K562 (cell line): ENCODE measurements around the gene CYYR1. TPM values are rescaled to one million over a fixed set of nuclear protein-coding genes. Genes with fewer than 3 reads are reported as not detected.

Experiments
- ATAC-seq: fragments of 200-7000 bp; cut with Tn5 transposase; 3 replicates; pipeline ENCODE4 v1.9.1; 2020; ENCODE audit warnings: moderate library complexity
- BruUV-seq: library from RNA; stranded (reverse); fragments of 400-500 nt; replicated peaks from 2 replicates; lab custom pipeline; 2021; lab: Mats Ljungman, UMichigan
- CTCF ChIA-PET: fragments of 300-600 bp; formaldehyde crosslinking; extraction: SDS; loops from one replicate; lab custom pipeline; 2021; ENCODE audit warnings: low intra/inter-chr PET ratio; lab: Yijun Ruan, JAX
- POLR2A ChIA-PET: fragments of 300-600, 350-650 bp; sonication (Branson Sonifier 250); formaldehyde crosslinking; extraction: SDS; loops from one replicate; lab custom pipeline; 2021; ENCODE audit warnings: antibody characterized with exemption, inconsistent platforms; lab: Yijun Ruan, JAX
- DNase-seq, 4 experiments: peaks; one replicate each; pipeline versions ENCODE4 v3.0.0 to v3.0.0-alpha.2; 2011 to 2018; ENCODE audit warnings: low spot score in 3 of 4, mixed read lengths in 3 of 4; ENCODE audit errors: extremely low read depth in 1 of 4
- FAIRE-seq: peaks from 2 replicates; lab custom pipeline; 2011; peaks lifted over from hg19 to GRCh38; lab: Jason Lieb, UNC
- H2AFZ ChIP-seq: 2 replicates; pipeline ENCODE4 v1.6.0; 2011; ENCODE audit warnings: low read depth, low read length, control low read depth, inconsistent platforms
- H3K27ac ChIP-seq: fragments of 200-600 bp; 3 replicates; pipeline ENCODE4 v1.8.0; 2011; ENCODE audit warnings: low read depth, mild to moderate bottlenecking, control low read depth, inconsistent platforms, low read length, moderate library complexity, mixed read lengths; ENCODE audit errors: extremely low read depth
- H3K27me3 ChIP-seq, 2 experiments: fragments of 300-600 bp in 1 of 2; 2 replicates in 1 of 2; 3 replicates in 1 of 2; pipeline versions ENCODE4 v1.6.0 to v1.8.0; 2011; ENCODE audit warnings: inconsistent platforms in 2 of 2, low read length in 2 of 2, mild to moderate bottlenecking in 1 of 2, mixed read lengths in 1 of 2, moderate library complexity in 1 of 2; ENCODE audit not compliant: control insufficient read depth in 2 of 2, insufficient read depth in 2 of 2
- H3K36me3 ChIP-seq: fragments of 300-600 bp; 3 replicates; pipeline ENCODE4 v1.8.0; 2011; ENCODE audit warnings: mild to moderate bottlenecking, low read length, inconsistent platforms; ENCODE audit not compliant: control insufficient read depth, insufficient read depth
- H3K4me1 ChIP-seq, 2 experiments: fragments of 200-600 bp in 1 of 2; replicated peaks in 1 of 2; 2 replicates in 1 of 2; 3 replicates in 1 of 2; pipeline versions ENCODE4 v1.5.1 to v1.8.0; 2011; ENCODE audit warnings: inconsistent platforms in 2 of 2, low read length in 2 of 2, mild to moderate bottlenecking in 1 of 2, mixed read lengths in 1 of 2, moderate library complexity in 1 of 2; ENCODE audit not compliant: control insufficient read depth in 2 of 2, insufficient read depth in 2 of 2
- H3K4me2 ChIP-seq: 2 replicates; pipeline ENCODE4 v1.6.1; 2011; ENCODE audit warnings: low read length, control low read depth, inconsistent platforms, mixed read lengths; ENCODE audit not compliant: insufficient read depth
- H3K4me3 ChIP-seq: fragments of 200-600 bp; sonication (generic), shearing (Covaris generic); 2 replicates; pipeline ENCODE4 v1.5.1; 2016; ENCODE audit warnings: control low read depth, inconsistent platforms
- H3K79me2 ChIP-seq: fragments of 200-600 bp; 3 replicates; pipeline ENCODE4 v1.8.0; 2011; ENCODE audit warnings: low read length, inconsistent platforms; ENCODE audit not compliant: control insufficient read depth, insufficient read depth
- H3K9ac ChIP-seq, 2 experiments: 2 replicates each; pipeline versions ENCODE4 v1.6.0 to v1.6.1; 2011; ENCODE audit warnings: low read depth in 2 of 2, low read length in 2 of 2, control low read depth in 1 of 2, inconsistent platforms in 1 of 2, mild to moderate bottlenecking in 1 of 2, mixed read lengths in 1 of 2; ENCODE audit not compliant: insufficient read depth in 1 of 2
- H3K9me1 ChIP-seq: one replicate; pipeline ENCODE4 v1.6.0; 2011; ENCODE audit warnings: inconsistent platforms, mild to moderate bottlenecking, low read length, moderate library complexity; ENCODE audit not compliant: control insufficient read depth, insufficient read depth
- H3K9me3 ChIP-seq: replicated peaks from 2 replicates; pipeline ENCODE4 v1.5.1; 2011; ENCODE audit warnings: low read depth, low read length, inconsistent platforms; ENCODE audit not compliant: control insufficient read depth, insufficient read depth
- H4K20me1 ChIP-seq: replicated peaks from 2 replicates; pipeline ENCODE4 v1.6.1; 2011; ENCODE audit warnings: low read length, inconsistent platforms, mixed read lengths; ENCODE audit not compliant: control insufficient read depth, insufficient read depth
- BRD9 ChIP-seq: fragments of 450-650 bp; IDR thresholded peaks from 2 replicates; pipeline ENCODE4 v1.6.1; 2018; ENCODE audit warnings: low read depth; ENCODE audit not compliant: partially characterized antibody
- CTBP1 ChIP-seq: fragments of 450-650 bp; IDR thresholded peaks from 2 replicates; pipeline ENCODE4 v1.6.1; 2016; ENCODE audit warnings: borderline replicate concordance
- FOXK2 ChIP-seq, 2 experiments: fragments of 450-650 bp; IDR thresholded peaks in 1 of 2; conservative IDR thresholded peaks in 1 of 2; 2 replicates each; pipeline ENCODE4 v1.6.1; 2016; ENCODE audit warnings: low read depth in 2 of 2, mild to moderate bottlenecking in 1 of 2
- MED1 ChIP-seq: sonication (generic); formaldehyde crosslinking; IDR thresholded peaks from 2 replicates; pipeline ENCODE4 v1.8.1; 2023; ENCODE audit warnings: missing genetic modification reagents, borderline replicate concordance
- NFXL1 ChIP-seq: fragments of 450-650 bp; formaldehyde crosslinking; IDR thresholded peaks from 2 replicates; pipeline ENCODE4 v1.4.0; 2021; ENCODE audit warnings: mild to moderate bottlenecking
- PHF20 ChIP-seq: fragments of 450-650 bp; IDR thresholded peaks from 2 replicates; pipeline ENCODE4 v1.6.1; 2018; ENCODE audit not compliant: partially characterized antibody
- SETDB1 ChIP-seq: IDR thresholded peaks from one replicate; pipeline ENCODE4 v1.6.1; 2012; ENCODE audit warnings: low read length, control low read depth, inconsistent platforms
- SMARCB1 ChIP-seq: IDR thresholded peaks from 2 replicates; pipeline ENCODE4 v1.6.1; 2011; ENCODE audit warnings: improper control_type of control experiment, low read depth; ENCODE audit not compliant: insufficient read length
- SPI1 ChIP-seq: IDR thresholded peaks from 2 replicates; pipeline ENCODE4 v1.6.1; 2011; ENCODE audit warnings: low read depth, low read length, control low read depth, borderline replicate concordance
- USF2 ChIP-seq: sonication (generic); formaldehyde crosslinking; IDR thresholded peaks from 2 replicates; pipeline ENCODE4 v1.5.0; 2020; ENCODE audit warnings: missing genetic modification reagents
- YY1 ChIP-seq, 3 experiments: IDR thresholded peaks; 2 replicates each; pipeline ENCODE4 v1.6.1; 2011; ENCODE audit warnings: low read length in 2 of 3, mild to moderate bottlenecking in 2 of 3, moderate library complexity in 2 of 3, borderline replicate concordance in 1 of 3, control low read depth in 1 of 3, low read depth in 1 of 3; ENCODE audit not compliant: insufficient read depth in 3 of 3, insufficient replicate concordance in 2 of 3, control insufficient read depth in 1 of 3, insufficient read length in 1 of 3; ENCODE audit errors: extremely low read depth in 1 of 3
- ZFP36 ChIP-seq: fragments of 150-350 bp; IDR thresholded peaks from 2 replicates; pipeline ENCODE4 v1.6.1; 2018; ENCODE audit warnings: low read length, low read depth; ENCODE audit not compliant: partially characterized antibody
- ZNF77 ChIP-seq: fragments of 250-450 bp; sonication (Bioruptor Pico); IDR thresholded peaks from 2 replicates; pipeline ENCODE4 v1.5.0; 2020
- WGBS: fragments of 100-300 bp; shearing (Covaris generic); methylation state at CpG from one replicate; pipeline ENCODE4 v1.1.6; 2016; ENCODE audit warnings: low coverage, mixed read lengths; ENCODE audit not compliant: insufficient coverage; ENCODE audit errors: missing lambda C conversion rate; 5-methylcytosine and 5-hydroxymethylcytosine counted together
- in situ Hi-C: fragments of 300-500 bp; cut with MboI; formaldehyde crosslinking; loops from 4 replicates; pipeline ENCODE4 v1.15.0; 2018; ENCODE audit warnings: inconsistent platforms, mixed read lengths
- intact Hi-C: fragments of 100-400 bp; cut with micrococcal nuclease; formaldehyde crosslinking; loops from 2 replicates; pipeline ENCODE4 v1.14.2; 2022
- polyA plus RNA-seq, 8 experiments: library from polyadenylated mRNA; depleted of rRNA in 4 of 8; stranded (reverse) in 5 of 8; unstranded in 3 of 8; fragments of >200 nt; fragmentation: Nextera tagmentation in 2 of 8; fragmentation: Illumina TruSeq in 1 of 8; extraction: Ambion mirVana in 2 of 8; extraction: Trizol in 1 of 8; gene quantifications; 2 replicates each; pipeline versions ENCODE4 v1.2.1 to v1.2.3, GENCODE V29; 2011 to 2014; ENCODE audit warnings: inconsistent platforms in 1 of 8, missing spikeins in 1 of 8
- total RNA-seq, 7 experiments: library from RNA; depleted of rRNA in 6 of 7; stranded (reverse); fragments of >200 nt in 6 of 7; fragmentation: Illumina TruSeq in 2 of 7; extraction: Trizol in 2 of 7; gene quantifications; 2 replicates each; pipeline versions ENCODE4 v1.2.1 to v1.2.3, GENCODE V29; 2011 to 2021; ENCODE audit warnings: low replicate concordance in 1 of 7
- TF ChIP-seq, protein P1 (sequence below): sonication (generic); formaldehyde crosslinking; IDR thresholded peaks from 2 replicates; pipeline ENCODE4 v1.8.0; 2022; ENCODE audit warnings: missing genetic modification reagents, mild to moderate bottlenecking, borderline replicate concordance
- TF ChIP-seq, protein P2 (sequence below): sonication (generic); formaldehyde crosslinking; IDR thresholded peaks from 2 replicates; pipeline ENCODE4 v1.8.0; 2022; ENCODE audit warnings: missing genetic modification reagents, mild to moderate bottlenecking, moderate library complexity, borderline replicate concordance

Gene CYYR1
- total and polyA plus RNA-seq, 9 of the 15 experiments (the other 6 are each of a cell fraction or from before 2014, with no cell fraction given) = not detected

GRCh38 chr21:26617176-26617575 lies 44.1 kb upstream of the CYYR1 start:
- 0% methylated on average over 1 of the region's 1 CpG for WGBS
- CTCF ChIA-PET = no interaction called here
- intact Hi-C loops (no loop called here), in situ Hi-C loops (no loop called here)
- FAIRE-seq = no peak
- H2AFZ ChIP-seq = no peak overlapping the region
- no peaks in the 10 kb centered on the region for H3K79me2 ChIP-seq
- no peaks in the 10 kb centered on the region for H3K27me3 ChIP-seq
- no peak overlapping the region for H3K4me2 ChIP-seq
- no peaks in the 10 kb centered on the region; the same call in 1 of the 2 replicates for H3K9me3 ChIP-seq
- no peaks in the 10 kb centered on the region for H3K4me1 ChIP-seq
- no peaks in the 10 kb centered on the region for H3K9me1 ChIP-seq
- H4K20me1 ChIP-seq = no peaks in the 10 kb centered on the region
- H3K4me3 ChIP-seq = no peak overlapping the region
- POLR2A ChIA-PET = no interaction called here
- H3K9ac ChIP-seq = no peak overlapping the region
- H3K36me3 ChIP-seq = no peaks in the 10 kb centered on the region
- H3K27ac ChIP-seq = no peak overlapping the region
- no peak for ATAC-seq
- TF ChIP-seq FOXK2 (conservative IDR thresholded peaks at IDR 0.05 in 1 of 2, IDR thresholded peaks at IDR 0.05 in 1 of 2; ENCODE audit: low read depth in 2 of 2) (no peak), USF2 (CRISPR knock-in tag) (no peak), SETDB1 (no peak), SMARCB1 (no peak), NFXL1 (CRISPR knock-in tag) (no peak), SPI1 (no peak), CTBP1 (no peak), ZNF77 (no peak), BRD9 (no peak), MED1 (CRISPR knock-in tag) (no peak), YY1 (IDR thresholded peaks at IDR 0.05; ENCODE audit: borderline replicate concordance in 1 of 3, control insufficient read depth in 1 of 3, extremely low read depth in 1 of 3, insufficient read depth in 3 of 3, insufficient read length in 1 of 3, insufficient replicate concordance in 2 of 3, low read depth in 1 of 3, low read length in 2 of 3) (no peak), ZFP36 (no peak), PHF20 (no peak)
- TF ChIP-seq, protein P1, sequence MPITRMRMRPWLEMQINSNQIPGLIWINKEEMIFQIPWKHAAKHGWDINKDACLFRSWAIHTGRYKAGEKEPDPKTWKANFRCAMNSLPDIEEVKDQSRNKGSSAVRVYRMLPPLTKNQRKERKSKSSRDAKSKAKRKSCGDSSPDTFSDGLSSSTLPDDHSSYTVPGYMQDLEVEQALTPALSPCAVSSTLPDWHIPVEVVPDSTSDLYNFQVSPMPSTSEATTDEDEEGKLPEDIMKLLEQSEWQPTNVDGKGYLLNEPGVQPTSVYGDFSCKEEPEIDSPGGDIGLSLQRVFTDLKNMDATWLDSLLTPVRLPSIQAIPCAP (CRISPR knock-in tag) = no peak
- TF ChIP-seq, protein P2, sequence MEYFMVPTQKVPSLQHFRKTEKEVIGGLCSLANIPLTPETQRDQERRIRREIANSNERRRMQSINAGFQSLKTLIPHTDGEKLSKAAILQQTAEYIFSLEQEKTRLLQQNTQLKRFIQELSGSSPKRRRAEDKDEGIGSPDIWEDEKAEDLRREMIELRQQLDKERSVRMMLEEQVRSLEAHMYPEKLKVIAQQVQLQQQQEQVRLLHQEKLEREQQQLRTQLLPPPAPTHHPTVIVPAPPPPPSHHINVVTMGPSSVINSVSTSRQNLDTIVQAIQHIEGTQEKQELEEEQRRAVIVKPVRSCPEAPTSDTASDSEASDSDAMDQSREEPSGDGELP (CRISPR knock-in tag) = no peak
- DNase-seq = no peak
- BruUV-seq = no TSS peak
